ENCODE measurements around the gene SLC25A13. TPM values are rescaled to one million over a fixed set of nuclear protein-coding genes. Genes with fewer than 3 reads are reported as not detected.
"Not testable (repeated sequence)": the region's sequence is repeated elsewhere in the genome, so short reads cannot be mapped to it uniquely, and the experiment has no call there.

Gene SLC25A13
- total and polyA plus RNA-seq, 2 donors (not counting 1 experiment from before 2014, with no cell fraction given): 6.9 to 12.0 TPM

GRCh38 chr7:96328016-96328415, 6.1 kb upstream of the SLC25A13 start:
- Histone ChIP-seq H3K9me3 (ENCODE audit: control insufficient read depth, insufficient read depth, low read depth, low read length) (no peaks in the 10 kb centered on the region), H3K4me1 (ENCODE audit: control insufficient read depth, extremely low read depth, insufficient read depth, low read length) (no peaks in the 10 kb centered on the region), H3K4me3 (replicated peaks in 1 of 4; ENCODE audit: control extremely low read depth in 1 of 4, insufficient read depth in 1 of 4, low read depth in 3 of 4, low read length in 4 of 4) (no peak overlapping the region), H3K79me2 (ENCODE audit: control insufficient read depth, insufficient read depth, low read length) (no peaks in the 10 kb centered on the region), H3K9ac (ENCODE audit: insufficient read depth, low read length) (no peak overlapping the region), H3K27ac (ENCODE audit: insufficient read depth, low read length) (no peak overlapping the region), H4K20me1 (ENCODE audit: control insufficient read depth, extremely low read depth, insufficient read depth, low read length) (no peaks in the 10 kb centered on the region), H3K36me3 (ENCODE audit: control insufficient read depth, insufficient read depth, low read length) (no peaks in the 10 kb centered on the region), H3K4me2 (ENCODE audit: extremely low read depth, insufficient read depth, low read length) (no peak overlapping the region), H2AFZ (ENCODE audit: low read length) (no peak overlapping the region), H3K27me3 (ENCODE audit: control insufficient read depth, insufficient read depth, low read length) (no peaks in the 10 kb centered on the region)
- TF ChIP-seq EZH2 (IDR thresholded peaks at IDR 0.05; ENCODE audit: low read length, missing control alignments) (no peak), CTCF (conservative IDR thresholded peaks at IDR 0.05 in 1 of 2, IDR thresholded peaks at IDR 0.05 in 1 of 2; ENCODE audit: low read depth in 1 of 2, low read length in 2 of 2) (no peak)
- no peak for DNase-seq (ENCODE audit: low read depth in 2 of 2)

GRCh38 chr7:96327429-96327828, 5.5 kb upstream of the SLC25A13 start:
- no peak overlapping the region for H3K9ac ChIP-seq (ENCODE audit: insufficient read depth, low read length)
- H3K27me3 ChIP-seq (ENCODE audit: control insufficient read depth, insufficient read depth, low read length): no peaks in the 10 kb centered on the region
- no peak overlapping the region for H3K4me3 ChIP-seq (replicated peaks in 1 of 4; ENCODE audit: control extremely low read depth in 1 of 4, insufficient read depth in 1 of 4, low read depth in 3 of 4, low read length in 4 of 4)
- H3K27ac ChIP-seq (ENCODE audit: insufficient read depth, low read length): no peak overlapping the region
- no peak for TF ChIP-seq CTCF (conservative IDR thresholded peaks at IDR 0.05 in 1 of 2, IDR thresholded peaks at IDR 0.05 in 1 of 2; ENCODE audit: low read depth in 1 of 2, low read length in 2 of 2)
- no peak for TF ChIP-seq EZH2 (IDR thresholded peaks at IDR 0.05; ENCODE audit: low read length, missing control alignments)
- no peak for DNase-seq (ENCODE audit: low read depth in 2 of 2)
- no peaks in the 10 kb centered on the region for H3K9me3 ChIP-seq (ENCODE audit: control insufficient read depth, insufficient read depth, low read depth, low read length)
- H3K36me3 ChIP-seq (ENCODE audit: control insufficient read depth, insufficient read depth, low read length): no peaks in the 10 kb centered on the region
- no peaks in the 10 kb centered on the region for H3K4me1 ChIP-seq (ENCODE audit: control insufficient read depth, extremely low read depth, insufficient read depth, low read length)
- no peak overlapping the region for H3K4me2 ChIP-seq (ENCODE audit: extremely low read depth, insufficient read depth, low read length)
- no peaks in the 10 kb centered on the region for H4K20me1 ChIP-seq (ENCODE audit: control insufficient read depth, extremely low read depth, insufficient read depth, low read length)
- no peak overlapping the region for H2AFZ ChIP-seq (ENCODE audit: low read length)
- no peaks in the 10 kb centered on the region for H3K79me2 ChIP-seq (ENCODE audit: control insufficient read depth, insufficient read depth, low read length)

- H3K9me3 ChIP-seq (ENCODE audit: control insufficient read depth, insufficient read depth, low read depth, low read length); H4K20me1 ChIP-seq (ENCODE audit: control insufficient read depth, extremely low read depth, insufficient read depth, low read length); H3K27ac ChIP-seq (ENCODE audit: insufficient read depth, low read length); H3K4me1 ChIP-seq (ENCODE audit: control insufficient read depth, extremely low read depth, insufficient read depth, low read length); H3K9ac ChIP-seq (ENCODE audit: insufficient read depth, low read length); H3K27me3 ChIP-seq (ENCODE audit: control insufficient read depth, insufficient read depth, low read length); H3K36me3 ChIP-seq (ENCODE audit: control insufficient read depth, insufficient read depth, low read length); DNase-seq (ENCODE audit: low read depth in 2 of 2); H2AFZ ChIP-seq (ENCODE audit: low read length); H3K79me2 ChIP-seq (ENCODE audit: control insufficient read depth, insufficient read depth, low read length); H3K4me2 ChIP-seq (ENCODE audit: extremely low read depth, insufficient read depth, low read length); H3K4me3 ChIP-seq (replicated peaks in 1 of 4; ENCODE audit: control extremely low read depth in 1 of 4, insufficient read depth in 1 of 4, low read depth in 3 of 4, low read length in 4 of 4): not testable (repeated sequence)
Measured at GRCh38 chr7:96326752-96327151, 4.9 kb upstream of the SLC25A13 start.
